Panc1 (cell line): ENCODE data around the gene DROSHA. TPM values are rescaled to one million over a fixed set of nuclear protein-coding genes. Genes with fewer than 3 reads are reported as not detected.
A peak's percentile ranks its signal among the peaks of the same experiment; 100 is the strongest.

Experiments
- ATAC-seq: fragments of 200-7000 bp; cut with Tn5 transposase; 2 replicates; pipeline ENCODE4 v1.9.1; 2020; ENCODE audit warnings: mild to moderate bottlenecking, moderate library complexity
- Bru-seq: library from RNA; stranded (reverse); fragments of 400-500 nt; gene quantifications from one replicate; lab custom pipeline; 2021; lab: Mats Ljungman, UMichigan
- BruChase-seq, 2 experiments: library from RNA; stranded (reverse); fragments of 400-500 nt; gene quantifications; one replicate each; lab custom pipeline; 2021; lab: Mats Ljungman, UMichigan
- BruUV-seq: library from RNA; stranded (reverse); fragments of 400-500 nt; replicated peaks from 2 replicates; lab custom pipeline; 2021; lab: Mats Ljungman, UMichigan
- CTCF ChIA-PET: fragments of 300-600 bp; sonication (Branson Sonifier 250); formaldehyde crosslinking; loops from one replicate; lab custom pipeline; 2022; ENCODE audit warnings: antibody characterized with exemption; lab: Charles Lee
- POLR2A ChIA-PET: fragments of 300-600 bp; sonication (Branson Sonifier 250); formaldehyde crosslinking; loops from one replicate; lab custom pipeline; 2022; ENCODE audit warnings: antibody characterized with exemption; lab: Charles Lee
- DNase-seq: peaks from one replicate; pipeline ENCODE4 v3.0.0-alpha.2; 2010; ENCODE audit warnings: low read depth, low spot score
- H3K27ac ChIP-seq: 2 replicates; pipeline ENCODE4 v1.5.1; 2011; ENCODE audit warnings: mild to moderate bottlenecking, low read length, inconsistent platforms
- H3K27me3 ChIP-seq: fragments of 200-500 bp; sonication (Bioruptor generic); 2 replicates; pipeline ENCODE4 v1.6.0; 2014; ENCODE audit warnings: low read length, inconsistent platforms; ENCODE audit not compliant: control insufficient read depth, insufficient read depth
- H3K36me3 ChIP-seq: fragments of 200-500 bp; sonication (Bioruptor generic); 2 replicates; pipeline ENCODE4 v1.5.1; 2014; ENCODE audit warnings: inconsistent platforms, mild to moderate bottlenecking, low read length, moderate library complexity; ENCODE audit not compliant: control insufficient read depth, insufficient read depth
- H3K4me1 ChIP-seq: 2 replicates; pipeline ENCODE4 v1.5.1; 2011; ENCODE audit warnings: inconsistent platforms, mild to moderate bottlenecking, low read length, moderate library complexity; ENCODE audit not compliant: control insufficient read depth, insufficient read depth
- H3K4me3 ChIP-seq, 2 experiments: 2 replicates each; pipeline ENCODE4 v1.5.1; 2011 to 2012; ENCODE audit warnings: low read depth in 2 of 2, low read length in 2 of 2, mild to moderate bottlenecking in 2 of 2, inconsistent platforms in 1 of 2, moderate library complexity in 1 of 2
- H3K9me3 ChIP-seq: fragments of 200-500 bp; sonication (Bioruptor generic); 2 replicates; pipeline ENCODE4 v1.5.1; 2014; ENCODE audit warnings: low read depth, mild to moderate bottlenecking, inconsistent platforms, low read length, moderate library complexity; ENCODE audit not compliant: control insufficient read depth, insufficient read depth
- CTCF ChIP-seq: fragments of 450-650 bp; IDR thresholded peaks from 2 replicates; pipeline ENCODE4 v1.5.1; 2017; ENCODE audit warnings: mild to moderate bottlenecking
- POLR2AphosphoS5 ChIP-seq: IDR thresholded peaks from 2 replicates; pipeline ENCODE4 v1.6.1; 2012; ENCODE audit warnings: mild to moderate bottlenecking, low read depth, low read length, moderate library complexity
- REST ChIP-seq, 2 experiments: IDR thresholded peaks; 2 replicates each; pipeline ENCODE4 v1.6.1; 2011 to 2012; ENCODE audit warnings: low read depth in 2 of 2, control low read depth in 1 of 2, low read length in 1 of 2, mild to moderate bottlenecking in 1 of 2, moderate library complexity in 1 of 2; ENCODE audit not compliant: insufficient read depth in 1 of 2
- SIN3A ChIP-seq: IDR thresholded peaks from 2 replicates; pipeline ENCODE4 v1.6.1; 2012; ENCODE audit warnings: low read depth, mild to moderate bottlenecking, low read length, moderate library complexity, borderline replicate concordance; ENCODE audit not compliant: insufficient read depth
- TCF7L2 ChIP-seq: IDR thresholded peaks from 2 replicates; pipeline ENCODE4 v1.6.1; 2011; ENCODE audit warnings: mild to moderate bottlenecking, low read depth, low read length, inconsistent platforms
- in situ Hi-C: cut with HindIII; loops from 2 replicates; pipeline ENCODE4 v1.10.0; 2016; ENCODE audit warnings: low sequenced_read_pairs, low pct_unique_long_range_greater_than_20kb
- intact Hi-C: fragments of 100-400 bp; cut with micrococcal nuclease; formaldehyde crosslinking; loops from one replicate; pipeline ENCODE4 v1.10.0; 2022; ENCODE audit not compliant: unreplicated experiment
- long read RNA-seq: library from polyadenylated mRNA; unstranded; transcript quantifications from one replicate; pipeline ENCODE4 v2.0.0, GENCODE V29; 2021; ENCODE audit not compliant: unreplicated experiment
- polyA plus RNA-seq: library from polyadenylated mRNA; unstranded; fragments of >200 nt; gene quantifications from one replicate; pipeline ENCODE4 v1.2.1, GENCODE V29; 2012; ENCODE audit warnings: missing spikeins; ENCODE audit not compliant: insufficient read length
- total RNA-seq: library from RNA; stranded (reverse); gene quantifications from one replicate; pipeline ENCODE4 v1.2.1, GENCODE V29; 2021; ENCODE audit not compliant: unreplicated experiment

Gene DROSHA
- total RNA-seq (98.1 TPM), Bru-seq, nascent RNA (percentile 84 among the genes with signal in this experiment), BruChase-seq, experiment 1, labeled RNA remaining after a 2-hour chase (percentile 77 among the genes with signal in this experiment), BruChase-seq, experiment 2, labeled RNA remaining after a 6-hour chase (percentile 78 among the genes with signal in this experiment)
- 47.0 TPM for polyA plus RNA-seq
- long read RNA-seq, partial matches to known transcripts: 48 of 103 reads
- long read RNA-seq, other reads (novel, unspliced or antisense): 55 of 103 reads

GRCh38 chr5:31531888-31532547, at the start of gene DROSHA, which contains the start of gene C5orf22:
Gene DROSHA, minus strand, starts transcription at chr5:31532093. Its CDS starts 3,034 bp downstream, at chr5:31529059.
Gene C5orf22, plus strand, starts transcription at chr5:31532301. Its CDS starts 92 bp downstream, at chr5:31532393.
- ATAC-seq (peak; percentile 99), DNase-seq (peak; percentile 92)
- ChIA-PET POLR2A (no interaction called here), CTCF (interaction anchor here (0.6 kb wide), 1 partner anchor 105 kb away, joined by 4 read pairs; no protein-coding TSS in a partner anchor)
- Histone ChIP-seq H3K27ac (peak within 1 kb of the TSS; percentile 90), H3K36me3 (peaks cover 49% of the 10 kb centered on the region), H3K4me3 (peak within 1 kb of the TSS; percentile 79 to 99), H3K27me3 (no peaks in the 10 kb centered on the region), H3K9me3 (no peaks in the 10 kb centered on the region), H3K4me1 (peaks cover 20% of the 10 kb centered on the region)
- BruUV-seq: no TSS peak
- intact Hi-C loops: no loop called here
- in situ Hi-C loops: no loop called here
- no peak for TF ChIP-seq TCF7L2
- TF ChIP-seq POLR2AphosphoS5: peak; percentile 92

GRCh38 chr5:31579558-31579957, 47.7 kb upstream of the DROSHA start:
- CTCF ChIA-PET: no interaction called here

More at GRCh38 chr5:31579558-31579957, 47.7 kb upstream of the DROSHA start:
- POLR2A ChIA-PET: no interaction called here
- H3K4me1 ChIP-seq: no peaks in the 10 kb centered on the region
- BruUV-seq: no TSS peak
- H3K9me3 ChIP-seq: no peaks in the 10 kb centered on the region
- H3K27me3 ChIP-seq: peaks cover 36% of the 10 kb centered on the region
- ATAC-seq: no peak
- intact Hi-C loops (loop anchor here (5.0 kb wide), 1 partner anchor 498 kb away; no protein-coding TSS in a partner anchor), in situ Hi-C loops (no loop called here)
- H3K27ac ChIP-seq: no peak overlapping the region
- no peak for TF ChIP-seq POLR2AphosphoS5
- TF ChIP-seq SIN3A: no peak
- TF ChIP-seq REST (IDR thresholded peaks at IDR 0.05; ENCODE audit: insufficient read depth in 1 of 2, low read depth in 2 of 2, low read length in 1 of 2): no peak
- TF ChIP-seq TCF7L2: no peak
- TF ChIP-seq CTCF: no peak
- no peak for DNase-seq
- no peak overlapping the region for H3K4me3 ChIP-seq
- no peaks in the 10 kb centered on the region for H3K36me3 ChIP-seq
